Ovary (tissue), 9 donors: ENCODE data around the gene CYP4F22. TPM values are rescaled to one million over a fixed set of nuclear protein-coding genes. Genes with fewer than 3 reads are reported as not detected.
A peak's percentile ranks its signal among the peaks of the same experiment; 100 is the strongest.

Source experiments
- DNase-seq, 5 donors: peaks; one replicate each; pipeline ENCODE4 v3.0.0-alpha.2; 2019 to 2020
- H3K27ac ChIP-seq, 2 donors: fragments of 200-600 bp; one replicate each; pipeline versions ENCODE4 v1.5.1 to v1.8.0; 2019 to 2022
- H3K27me3 ChIP-seq: fragments of 200-600 bp; one replicate; pipeline ENCODE4 v1.8.0; 2022
- H3K36me3 ChIP-seq: fragments of 200-600 bp; sonication (generic); one replicate; pipeline ENCODE4 v1.5.1; 2019
- H3K4me1 ChIP-seq: one replicate; pipeline ENCODE4 v1.8.1; 2013; ENCODE audit warnings: mild to moderate bottlenecking, moderate library complexity; ENCODE audit not compliant: insufficient read depth
- H3K4me3 ChIP-seq: fragments of 200-600 bp; sonication (generic); one replicate; pipeline ENCODE4 v1.5.1; 2017
- H3K9me3 ChIP-seq, 2 donors: fragments of 200-600 bp in 1 of 2; sonication (generic) in 1 of 2; one replicate each; pipeline versions ENCODE4 v1.5.1 to v1.8.1; 2013 to 2019; ENCODE audit warnings: mild to moderate bottlenecking in 1 of 2, moderate library complexity in 1 of 2
- EP300 ChIP-seq: sonication (generic); formaldehyde crosslinking; IDR thresholded peaks from one replicate; pipeline ENCODE4 v1.6.1; 2017; ENCODE audit warnings: antibody characterized with exemption
- POLR2A ChIP-seq: fragments of 450-650 bp; IDR thresholded peaks from one replicate; pipeline ENCODE4 v1.6.1; 2017; ENCODE audit warnings: antibody characterized with exemption, mild to moderate bottlenecking, moderate library complexity
- WGBS, 3 donors: extraction: QIAGEN DNeasy Blood & Tissue Kit in 1 of 3; methylation state at CpG; one replicate each; pipeline versions ENCODE4 v1.1.5 to v1.1.7; 2013 to 2017; 5-methylcytosine and 5-hydroxymethylcytosine counted together
- intact Hi-C, 4 donors: fragments of 100-400 bp; cut with DNase I; formaldehyde crosslinking; loops; one replicate each; pipeline versions ENCODE4 v1.11.0 to v1.15.1; 2022 to 2023
- polyA plus RNA-seq, 2 donors: library from polyadenylated mRNA; stranded (reverse); fragments of 200-250 nt in 1 of 2; fragments of 350-450 nt in 1 of 2; fragmentation: Illumina TruSeq in 1 of 2; extraction: RNeasy Lipid Tissue Mini Kit (QIAGEN cat#74804) in 1 of 2; gene quantifications; one replicate each; pipeline ENCODE4 v1.2.3, GENCODE V29; 2013 to 2014
- total RNA-seq, 7 donors: library from RNA; depleted of rRNA in 2 of 7; stranded (reverse); fragments of >200 nt in 2 of 7; fragmentation: NEBNext Ultra II Directional in 3 of 7; extraction: Animal tissue kit (Norgen Biotek cat#: 25700) in 3 of 7; gene quantifications; one replicate each; pipeline versions ENCODE4 v1.1.0 to v1.2.4, GENCODE V29; 2016 to 2023
- TF ChIP-seq, protein P1 (sequence below), 3 donors: fragments of 450-650 bp in 2 of 3; fragments of 200-600 bp in 1 of 3; IDR thresholded peaks; one replicate each; pipeline versions ENCODE4 v1.5.1 to v1.8.0; 2016 to 2022; ENCODE audit warnings: antibody characterized with exemption in 3 of 3, mild to moderate bottlenecking in 1 of 3
- donor health status: DM: no; HTN: no; CAD: no; lungs with moderate emphysema.
- donor health status: DM: no; HTN: no; CAD: no.
- donor health status: Bipolar disorder and iron deficiency.
- donor health status: DM: yes; HTN: yes; CAD: no.
- donor health status: DM: no; HTN: no; CAD: no.
- donor health status: DM: yes; HTN: yes; CAD: no.

Gene CYP4F22
- total and polyA plus RNA-seq, 9 donors, result 0.08 to 0.13 (median 0.13) TPM; not detected in 6

DNA sequence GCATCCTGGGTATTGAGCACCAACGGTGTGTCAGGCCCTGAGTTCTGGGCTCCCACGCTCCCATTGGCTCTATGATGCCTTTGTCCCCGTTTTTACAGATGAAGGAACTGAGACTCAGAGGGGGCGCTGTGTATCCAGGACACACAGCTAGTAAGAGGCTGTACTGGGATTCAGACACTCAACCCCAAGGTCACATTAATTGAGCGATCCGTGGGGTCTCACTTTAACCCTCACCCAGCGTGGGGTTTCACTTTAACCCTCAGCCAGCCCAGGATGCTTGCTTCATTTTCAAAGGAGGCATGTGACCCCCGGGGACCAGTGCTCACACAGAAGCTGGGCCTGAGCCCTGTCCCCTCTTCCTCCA lies 42.6 kb downstream of the CYP4F22 start:
- Histone ChIP-seq H3K9me3 (no peaks in the 10 kb centered on the region), H3K27ac (no peak overlapping the region), H3K4me1 (peaks cover 4% of the 10 kb centered on the region), H3K4me3 (peak overlapping the region; percentile 14), H3K36me3 (no peaks in the 10 kb centered on the region), H3K27me3 (no peaks in the 10 kb centered on the region)
- no peak for DNase-seq
- 2 to 5% (median 3%) methylated on average over 8 of the region's 8 CpGs for WGBS, 3 donors
- TF ChIP-seq POLR2A (no peak), EP300 (no peak)
- TF ChIP-seq, protein P1, sequence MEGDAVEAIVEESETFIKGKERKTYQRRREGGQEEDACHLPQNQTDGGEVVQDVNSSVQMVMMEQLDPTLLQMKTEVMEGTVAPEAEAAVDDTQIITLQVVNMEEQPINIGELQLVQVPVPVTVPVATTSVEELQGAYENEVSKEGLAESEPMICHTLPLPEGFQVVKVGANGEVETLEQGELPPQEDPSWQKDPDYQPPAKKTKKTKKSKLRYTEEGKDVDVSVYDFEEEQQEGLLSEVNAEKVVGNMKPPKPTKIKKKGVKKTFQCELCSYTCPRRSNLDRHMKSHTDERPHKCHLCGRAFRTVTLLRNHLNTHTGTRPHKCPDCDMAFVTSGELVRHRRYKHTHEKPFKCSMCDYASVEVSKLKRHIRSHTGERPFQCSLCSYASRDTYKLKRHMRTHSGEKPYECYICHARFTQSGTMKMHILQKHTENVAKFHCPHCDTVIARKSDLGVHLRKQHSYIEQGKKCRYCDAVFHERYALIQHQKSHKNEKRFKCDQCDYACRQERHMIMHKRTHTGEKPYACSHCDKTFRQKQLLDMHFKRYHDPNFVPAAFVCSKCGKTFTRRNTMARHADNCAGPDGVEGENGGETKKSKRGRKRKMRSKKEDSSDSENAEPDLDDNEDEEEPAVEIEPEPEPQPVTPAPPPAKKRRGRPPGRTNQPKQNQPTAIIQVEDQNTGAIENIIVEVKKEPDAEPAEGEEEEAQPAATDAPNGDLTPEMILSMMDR (IDR thresholded peaks at IDR 0.05), result no peak
- intact Hi-C loops, result loop anchor here in 2 of 4 donors (5.0 to 10.0 kb wide), 2 partner anchors 176 to 464 kb away; partner anchors contain the start of gene AKAP8 (in 1 of the 2)

DNA sequence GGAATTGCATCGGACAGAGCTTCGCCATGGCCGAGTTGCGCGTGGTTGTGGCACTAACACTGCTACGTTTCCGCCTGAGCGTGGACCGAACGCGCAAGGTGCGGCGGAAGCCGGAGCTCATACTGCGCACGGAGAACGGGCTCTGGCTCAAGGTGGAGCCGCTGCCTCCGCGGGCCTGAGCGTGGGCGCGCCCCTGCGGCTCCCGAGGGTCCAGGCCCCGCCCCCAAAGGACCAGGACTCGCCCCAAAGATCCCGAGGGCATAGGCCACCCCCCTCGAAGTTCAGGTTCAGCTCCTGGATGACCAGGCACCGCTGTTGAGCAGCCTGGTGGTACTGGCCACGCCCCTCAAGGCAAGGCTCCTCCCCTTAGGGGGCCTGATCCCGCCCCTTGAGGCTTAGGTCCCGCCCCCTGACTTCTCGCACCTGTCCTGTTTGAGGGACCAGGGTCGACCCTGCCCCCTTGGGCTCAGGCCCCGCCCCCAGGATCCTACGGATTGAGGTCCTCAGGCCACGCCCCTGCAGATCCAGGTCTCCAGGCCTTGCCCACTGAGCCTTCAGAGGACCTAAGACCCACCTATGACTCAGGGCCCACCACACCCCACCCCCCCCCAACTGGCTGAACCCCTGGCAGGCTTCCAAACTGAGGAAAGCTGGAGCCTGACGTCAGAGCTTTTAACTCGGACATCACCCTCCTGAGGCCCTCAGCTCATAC lies 43.1 kb downstream of the CYP4F22 start:
- no peaks in the 10 kb centered on the region for H3K27me3 ChIP-seq
- peak in 4 of 5 donors; percentile 18 to 57 (median 31) for DNase-seq
- no peaks in the 10 kb centered on the region for H3K9me3 ChIP-seq
- no peaks in the 10 kb centered on the region for H3K36me3 ChIP-seq
- intact Hi-C loops, result loop anchor here in 2 of 4 donors (5.0 to 10.0 kb wide), 2 partner anchors 177 to 464 kb away; partner anchors contain the start of gene AKAP8 (in 1 of the 2)
- WGBS, 3 donors, result 2% methylated on average over 32 to 40 of the region's 40 CpGs
- H3K4me1 ChIP-seq, result peaks cover 4% of the 10 kb centered on the region
- no peak overlapping the region for H3K27ac ChIP-seq
- TF ChIP-seq EP300 (no peak), POLR2A (no peak)
- TF ChIP-seq, protein P1 (IDR thresholded peaks at IDR 0.05), result no peak
- H3K4me3 ChIP-seq, result peak overlapping the region; percentile 14

DNA sequence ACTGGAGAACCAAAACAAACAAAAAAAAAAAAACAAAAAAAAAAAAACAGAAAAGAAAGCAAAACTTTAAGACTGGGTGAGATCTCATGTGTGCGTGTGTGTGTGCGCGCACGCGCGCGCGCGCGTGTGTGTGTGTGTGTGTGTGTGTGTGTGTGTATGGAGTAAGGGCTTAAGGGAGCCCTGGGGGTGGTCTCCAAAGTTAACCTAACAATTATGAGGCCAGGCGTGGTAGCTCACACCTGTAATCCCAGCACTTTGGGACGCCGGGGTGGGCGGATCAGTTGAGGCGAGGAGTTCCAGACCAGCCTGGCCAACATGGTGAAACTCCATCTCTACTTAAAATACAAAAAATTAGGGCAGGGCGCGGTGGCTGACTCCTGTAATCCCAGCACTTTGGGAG lies 46.7 kb downstream of the CYP4F22 start:
- intact Hi-C loops, result loop anchor here in 3 of 4 donors (5.0 to 10.0 kb wide), 4 partner anchors 180 to 468 kb away; partner anchors contain the start of gene AKAP8 (in 1 of the 3)
- Histone ChIP-seq H3K9me3 (no peaks in the 10 kb centered on the region), H3K36me3 (no peaks in the 10 kb centered on the region), H3K4me3 (no peak overlapping the region), H3K27me3 (no peaks in the 10 kb centered on the region), H3K4me1 (peaks cover 4% of the 10 kb centered on the region), H3K27ac (no peak overlapping the region)
- no peak for DNase-seq
- TF ChIP-seq POLR2A, result no peak
- TF ChIP-seq, protein P1 (IDR thresholded peaks at IDR 0.05), result no peak
- TF ChIP-seq EP300, result no peak
- 37 to 60% (median 48%) methylated on average over 17 of the region's 17 CpGs for WGBS, 3 donors

DNA sequence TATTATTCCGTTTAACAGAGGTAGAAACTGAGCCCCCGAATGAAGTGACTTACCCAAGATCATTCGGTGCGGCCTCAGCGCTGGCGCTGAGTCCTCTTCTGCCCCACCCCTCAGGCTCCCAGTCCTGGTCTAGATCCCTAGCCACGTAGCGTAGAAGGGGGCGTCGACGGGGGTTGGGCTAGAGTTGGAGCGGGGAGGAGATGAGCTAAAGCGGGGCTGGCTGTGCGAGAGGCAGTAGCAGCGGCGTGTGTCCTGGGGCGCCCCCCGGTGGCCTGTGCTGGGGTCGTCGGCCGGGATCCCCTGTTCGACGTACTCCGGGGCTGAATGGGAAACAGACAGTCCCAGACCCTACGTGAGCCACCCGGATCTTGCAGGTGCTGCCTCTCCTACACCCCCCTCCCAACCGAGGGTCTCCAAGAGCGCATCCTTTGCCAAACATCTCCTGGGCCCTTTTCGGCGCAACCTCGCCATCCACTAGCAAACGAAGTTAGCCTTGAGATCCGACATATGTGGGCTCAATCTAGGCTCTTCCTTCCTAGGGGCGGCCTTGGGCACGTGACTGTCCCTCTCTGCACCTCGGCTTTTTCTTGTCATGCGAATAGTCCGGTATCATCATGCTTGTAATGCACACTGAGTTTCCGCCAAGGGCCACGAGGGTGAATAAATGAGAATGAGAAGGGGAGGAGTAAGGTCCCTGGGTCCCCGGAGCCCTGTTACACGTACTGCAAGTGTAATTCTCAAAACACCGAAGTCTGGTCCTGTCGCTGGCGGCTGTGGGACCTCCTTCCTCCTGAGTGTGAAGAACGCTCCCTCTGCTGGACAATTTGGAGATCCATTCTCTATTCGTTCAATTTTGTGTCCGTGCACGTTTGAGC lies 47.7 kb downstream of the CYP4F22 start:
- DNase-seq, result peak; percentile 74 to 86 (median 81)
- H3K36me3 ChIP-seq, result no peaks in the 10 kb centered on the region
- 0 to 1% (median 1%) methylated on average over 49 of the region's 49 CpGs for WGBS, 3 donors
- TF ChIP-seq EP300, result no peak
- TF ChIP-seq, protein P1 (IDR thresholded peaks at IDR 0.05), result peak; percentile 62 to 82 (median 81)
- H3K27me3 ChIP-seq, result no peaks in the 10 kb centered on the region
- H3K4me3 ChIP-seq, result peak overlapping the region; percentile 7
- H3K9me3 ChIP-seq, result no peaks in the 10 kb centered on the region
- intact Hi-C loops, result loop anchor here (1.0 to 10.0 kb wide), 7 partner anchors 181 to 469 kb away; partner anchors contain the start of gene AKAP8 (in 1 of the 4)
- H3K4me1 ChIP-seq, result peaks cover 4% of the 10 kb centered on the region
- H3K27ac ChIP-seq, result no peak overlapping the region
